Amniotic epithelial cell (primary cell): ENCODE results near the gene ZNF425.
"Not testable (repeated sequence)": the region's sequence is repeated elsewhere in the genome, so short reads cannot be mapped to it uniquely, and the experiment has no call there.

Source experiments
- DNase-seq: peaks from one replicate; pipeline ENCODE4 v3.0.0-alpha.2; 2010; ENCODE audit warnings: low read depth

ZNF425 gene, protein sequence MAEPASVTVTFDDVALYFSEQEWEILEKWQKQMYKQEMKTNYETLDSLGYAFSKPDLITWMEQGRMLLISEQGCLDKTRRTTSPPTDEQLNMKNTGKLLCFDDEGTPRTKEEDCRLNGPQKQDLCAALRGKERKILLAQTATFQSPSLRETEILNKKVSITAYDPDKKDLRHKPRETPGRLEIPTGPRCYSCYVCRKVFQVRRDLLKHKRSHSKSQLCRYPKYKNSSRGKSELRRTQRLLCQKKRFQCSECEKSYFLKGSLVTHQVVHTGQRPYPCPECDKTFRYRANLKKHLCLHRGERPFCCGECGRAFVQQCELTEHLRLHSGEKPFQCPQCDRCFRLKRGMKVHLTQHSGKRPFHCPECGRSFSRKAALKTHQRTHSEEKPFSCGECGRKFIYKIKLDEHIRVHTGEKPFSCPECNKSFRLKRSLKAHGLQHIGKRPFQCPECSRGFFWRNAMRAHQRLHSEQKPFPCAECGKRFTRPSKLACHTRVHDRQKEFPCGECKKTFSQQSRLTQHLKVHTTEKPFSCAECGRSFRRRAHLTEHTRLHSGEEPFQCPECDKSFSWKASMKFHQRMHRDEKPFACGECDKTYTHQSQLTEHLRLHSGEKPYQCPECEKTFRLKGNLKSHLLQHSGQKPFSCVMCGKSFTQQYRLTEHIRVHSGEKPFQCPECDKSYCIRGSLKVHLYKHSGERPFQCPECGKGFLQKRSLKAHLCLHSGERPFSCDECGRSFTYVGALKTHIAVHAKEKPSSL

DNA sequence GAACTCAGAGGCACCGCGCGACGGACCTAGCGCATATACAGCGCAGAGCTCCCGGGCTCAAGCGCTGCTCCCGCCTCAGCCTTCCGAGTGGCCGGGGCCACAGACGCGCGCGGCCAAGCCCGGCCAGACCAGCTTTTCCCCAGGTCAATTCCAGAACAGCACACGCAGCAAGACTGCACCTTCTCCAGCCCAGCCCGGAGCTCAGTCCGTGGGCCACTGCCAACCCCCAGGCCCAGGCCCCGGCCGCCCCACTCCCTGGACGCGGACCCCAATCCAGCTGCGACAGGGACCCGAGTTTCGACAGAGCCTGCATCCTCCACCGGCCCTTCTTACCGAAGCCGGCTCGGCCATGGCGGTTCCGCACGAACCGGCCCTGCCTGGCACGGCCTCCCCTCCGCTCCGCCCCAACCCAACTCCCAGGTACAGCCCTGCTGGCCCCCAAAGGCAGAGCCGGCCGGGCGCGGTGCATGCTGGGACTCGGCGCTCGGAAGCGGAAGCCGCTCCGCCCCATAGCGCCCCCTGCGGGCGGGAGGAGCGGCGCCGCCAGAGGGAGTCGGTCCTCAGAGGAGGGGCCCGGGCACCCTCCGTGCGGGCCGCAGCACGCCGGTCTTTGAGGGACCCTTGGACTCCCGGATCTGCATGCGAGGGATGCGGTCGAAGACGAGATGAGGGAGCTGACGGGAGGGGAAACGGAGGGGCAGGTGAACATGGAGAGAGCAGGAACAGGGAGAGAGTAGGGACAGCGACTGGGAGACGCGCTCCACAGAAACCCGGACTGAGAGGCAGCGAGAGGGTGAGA lies at the start of gene ZNF425:
Gene ZNF425, minus strand, starts transcription at position 462 of the 799 bp plus-strand sequence. Its CDS starts 111 bp downstream, at position 351.
- peak; percentile 85 for DNase-seq

DNA sequence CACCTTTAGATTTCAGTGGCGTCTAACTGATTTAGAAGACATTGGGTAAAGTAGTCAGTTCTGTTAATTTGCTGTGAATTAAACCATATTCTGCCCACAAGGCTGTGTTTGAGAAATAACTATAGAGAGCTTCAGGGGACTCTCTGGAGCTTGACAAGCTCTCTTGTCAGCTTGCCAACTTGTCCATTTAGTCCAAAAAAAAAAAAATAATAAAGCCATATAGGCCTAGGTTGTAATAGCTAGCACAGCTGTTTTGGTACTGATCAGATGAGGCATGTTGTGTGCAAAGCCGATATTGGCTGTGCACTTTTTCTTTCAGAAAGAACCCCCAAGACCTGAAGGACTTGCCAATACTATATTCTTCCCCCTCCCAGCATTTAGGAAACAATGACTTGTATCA lies 49.0 kb upstream of the ZNF425 start:
- no peak for DNase-seq

DNA sequence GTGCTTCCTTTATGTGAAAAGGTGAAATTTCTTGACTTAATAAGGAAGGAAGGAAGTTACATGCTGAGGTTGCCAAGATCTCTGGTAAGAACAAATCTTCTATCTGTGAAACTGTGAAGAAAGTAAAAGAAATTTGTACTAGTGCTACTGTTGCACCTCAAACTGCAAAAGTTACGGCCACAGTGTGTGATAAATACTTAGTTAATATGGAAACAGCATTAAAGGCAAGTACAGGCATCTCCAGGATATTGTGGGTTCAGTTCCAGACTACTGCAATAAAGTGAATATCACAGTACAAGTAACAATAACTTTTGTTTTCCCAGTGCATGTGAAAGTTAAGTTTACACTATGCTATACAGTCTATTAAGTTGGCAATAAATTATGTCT lies 46.4 kb upstream of the ZNF425 start:
- no peak for DNase-seq

DNA sequence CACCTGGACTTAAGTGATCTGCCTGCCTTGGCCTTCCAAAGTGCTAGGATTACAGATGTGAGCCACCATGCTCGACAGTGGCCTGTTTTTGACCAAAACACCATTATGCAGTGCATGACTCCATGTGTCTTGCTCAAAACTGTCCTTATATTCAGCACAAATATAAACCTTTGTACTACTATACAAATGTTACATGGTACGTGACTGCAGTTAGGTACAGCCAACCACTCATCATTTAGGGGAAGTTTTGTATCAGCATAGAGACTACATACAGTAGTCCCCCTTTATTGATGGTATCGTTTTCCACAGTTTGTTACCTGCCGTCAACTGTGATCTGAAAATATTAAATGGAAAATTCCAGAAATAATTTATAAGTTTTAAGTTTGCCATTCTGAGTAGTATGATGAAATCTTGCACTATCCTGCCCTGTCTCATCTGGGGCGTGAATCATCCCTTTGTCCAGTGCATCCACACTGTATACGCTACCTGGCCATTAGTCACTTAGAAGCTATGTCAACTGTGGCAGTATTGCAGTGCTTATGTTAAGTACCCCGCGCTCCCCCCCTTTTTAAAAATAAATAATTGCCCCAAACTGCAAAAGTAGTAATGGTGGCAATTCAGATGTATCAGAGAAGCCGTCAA lies 45.9 kb upstream of the ZNF425 start:
- peak; percentile 51 for DNase-seq

DNA sequence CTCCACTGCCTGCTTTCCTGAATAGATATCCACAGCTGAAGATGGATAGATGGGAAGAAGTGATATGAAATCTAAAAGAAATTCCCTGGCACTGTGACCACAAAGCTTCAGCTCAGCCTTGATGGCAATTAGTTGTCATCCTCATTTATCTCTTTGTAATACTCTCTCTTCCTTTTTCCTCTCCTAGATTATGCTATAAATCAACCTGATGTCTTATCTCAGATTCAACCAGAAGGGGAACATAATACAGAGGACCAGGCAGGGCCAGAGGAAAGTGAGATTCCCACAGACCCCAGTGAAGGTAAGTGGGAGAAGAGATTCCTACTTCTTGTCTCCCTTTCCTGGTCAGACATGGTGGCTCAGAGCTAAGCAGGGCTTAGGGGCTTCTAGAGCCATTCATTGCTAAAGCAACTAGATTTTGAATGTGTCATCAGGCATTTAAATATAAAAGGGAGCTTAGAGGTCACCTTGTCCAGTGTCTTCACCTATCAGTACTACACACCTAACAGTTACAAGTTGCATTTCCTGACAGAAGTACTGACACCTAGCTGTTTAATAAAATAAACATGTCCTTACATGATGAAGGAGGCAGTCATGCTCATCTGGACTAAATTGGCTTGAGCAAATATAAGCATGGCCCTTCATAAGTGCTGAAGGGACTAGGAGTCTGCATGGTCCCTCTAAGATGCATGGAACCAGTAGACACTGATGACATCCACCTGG lies 40.7 kb upstream of the ZNF425 start:
- DNase-seq, result no peak

DNA sequence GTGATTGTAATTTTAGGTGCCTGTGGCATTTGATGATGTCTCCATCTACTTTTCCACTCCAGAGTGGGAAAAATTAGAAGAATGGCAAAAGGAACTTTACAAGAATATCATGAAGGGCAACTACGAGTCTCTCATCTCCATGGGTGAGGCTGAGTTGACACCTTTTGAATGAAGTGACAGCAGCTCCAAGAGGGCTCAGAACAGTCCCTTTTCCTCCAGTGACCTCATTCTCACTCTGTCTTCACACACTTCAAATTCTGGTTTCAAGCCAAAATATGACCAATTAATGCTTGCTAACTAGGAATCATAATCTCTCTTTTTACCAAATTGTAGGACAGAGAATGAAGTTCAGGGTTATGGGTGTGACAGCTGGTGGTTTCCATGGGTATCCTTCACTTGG lies 40.0 kb upstream of the ZNF425 start:
- DNase-seq, result no peak

DNA sequence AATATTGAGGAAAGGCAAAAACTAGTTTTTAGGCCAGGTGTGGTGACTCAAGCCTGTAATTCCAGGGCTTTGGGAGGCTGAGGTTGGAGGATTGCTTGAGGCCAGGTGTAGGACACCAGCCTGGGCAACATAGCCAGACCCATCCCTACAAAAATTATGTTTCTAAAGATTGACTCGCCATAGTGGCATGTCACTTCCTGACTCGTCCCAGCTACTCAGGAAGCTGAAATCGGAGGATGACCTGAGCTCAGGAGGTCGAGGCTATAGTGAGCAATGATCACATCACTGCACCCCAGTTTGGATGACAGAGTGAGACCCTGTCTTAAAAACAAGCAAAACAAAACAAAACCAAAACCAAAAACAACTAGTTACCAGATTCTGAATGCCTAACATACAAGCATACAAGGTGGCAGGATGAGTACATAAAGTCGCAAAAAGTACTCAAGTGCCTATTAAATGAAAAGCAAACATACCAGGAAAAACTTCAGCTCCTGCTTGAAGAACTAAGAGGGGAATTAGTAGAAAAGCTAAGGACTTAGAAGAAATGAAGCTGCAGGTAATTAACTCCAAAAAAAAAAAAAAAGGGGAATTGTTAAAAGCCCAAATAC lies 35.2 kb upstream of the ZNF425 start:
- no peak for DNase-seq

DNA sequence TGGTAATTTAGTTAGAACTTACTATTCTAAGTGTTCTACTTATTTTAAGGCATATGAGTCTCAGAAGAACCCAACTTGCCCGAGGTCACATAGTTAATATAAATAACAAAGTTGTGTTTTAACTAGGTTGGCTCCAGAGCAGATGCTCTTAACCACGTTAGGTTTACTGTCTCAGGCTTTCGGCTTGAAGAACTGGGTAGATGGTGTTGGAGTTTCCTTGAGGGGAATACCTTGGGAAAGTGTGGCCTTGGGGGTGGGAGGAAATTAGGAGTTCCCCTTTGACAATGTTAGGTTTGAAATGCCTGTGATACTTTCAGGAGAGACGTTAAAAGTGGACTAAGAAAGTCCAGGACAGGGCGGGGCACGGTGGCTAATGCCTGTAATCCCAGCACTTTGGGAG lies 30.8 kb upstream of the ZNF425 start:
- DNase-seq, result no peak

DNA sequence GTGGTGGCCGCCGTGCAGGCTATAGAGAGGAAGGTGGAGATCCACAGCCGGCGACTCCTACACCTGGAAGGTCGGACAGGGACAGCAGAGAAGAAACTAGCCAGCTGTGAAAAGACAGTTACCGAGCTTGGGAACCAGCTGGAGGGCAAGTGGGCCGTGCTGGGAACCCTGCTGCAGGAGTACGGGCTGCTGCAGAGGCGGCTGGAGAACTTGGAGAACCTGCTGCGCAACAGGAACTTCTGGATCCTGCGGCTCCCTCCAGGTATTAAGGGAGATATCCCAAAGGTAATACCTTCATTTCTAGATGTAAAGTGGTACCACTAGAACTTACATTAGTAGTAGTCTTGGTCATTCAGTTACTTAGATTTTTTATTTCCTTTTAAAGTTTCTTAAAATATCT lies 27.9 kb upstream of the ZNF425 start:
- no peak for DNase-seq

DNA sequence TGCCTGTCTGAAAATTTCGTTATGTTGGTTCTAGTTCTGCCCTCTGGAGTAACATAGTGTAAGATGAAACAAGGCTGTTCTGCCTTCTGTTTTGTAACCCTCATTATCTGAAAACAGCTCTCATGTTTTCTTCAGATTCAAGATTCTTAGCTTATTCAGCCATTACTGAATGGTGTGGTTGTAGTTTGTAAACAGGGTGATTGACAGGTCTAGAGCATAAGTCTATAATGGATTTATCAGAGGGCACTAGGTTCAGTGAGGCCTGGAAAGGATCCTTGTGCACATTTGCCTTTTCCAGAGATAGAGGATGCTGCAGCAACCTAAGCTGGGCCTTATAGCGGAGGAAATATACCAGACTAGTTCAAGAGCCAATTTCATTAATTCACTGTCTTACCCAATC lies 27.2 kb upstream of the ZNF425 start:
- no peak for DNase-seq

DNA sequence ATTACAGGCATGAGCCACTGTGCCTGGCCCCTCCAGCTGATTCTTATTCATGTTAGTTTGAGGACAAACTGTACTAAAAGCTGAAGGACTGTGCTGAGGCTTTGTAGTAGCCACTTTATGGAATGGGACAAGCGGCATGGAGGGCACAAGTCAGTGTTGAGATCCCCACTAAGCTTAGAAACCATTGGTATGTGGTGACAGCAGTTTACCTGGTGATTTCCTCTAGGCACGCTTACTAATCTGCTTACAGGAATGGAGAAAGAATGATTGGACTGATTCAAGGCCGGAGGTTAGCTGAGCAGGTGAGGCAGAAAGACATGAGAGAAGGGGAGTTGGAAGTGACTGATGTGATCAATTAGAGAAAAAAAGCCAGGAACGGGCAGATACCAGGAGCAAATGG lies 24.9 kb upstream of the ZNF425 start:
- no peak for DNase-seq

DNA sequence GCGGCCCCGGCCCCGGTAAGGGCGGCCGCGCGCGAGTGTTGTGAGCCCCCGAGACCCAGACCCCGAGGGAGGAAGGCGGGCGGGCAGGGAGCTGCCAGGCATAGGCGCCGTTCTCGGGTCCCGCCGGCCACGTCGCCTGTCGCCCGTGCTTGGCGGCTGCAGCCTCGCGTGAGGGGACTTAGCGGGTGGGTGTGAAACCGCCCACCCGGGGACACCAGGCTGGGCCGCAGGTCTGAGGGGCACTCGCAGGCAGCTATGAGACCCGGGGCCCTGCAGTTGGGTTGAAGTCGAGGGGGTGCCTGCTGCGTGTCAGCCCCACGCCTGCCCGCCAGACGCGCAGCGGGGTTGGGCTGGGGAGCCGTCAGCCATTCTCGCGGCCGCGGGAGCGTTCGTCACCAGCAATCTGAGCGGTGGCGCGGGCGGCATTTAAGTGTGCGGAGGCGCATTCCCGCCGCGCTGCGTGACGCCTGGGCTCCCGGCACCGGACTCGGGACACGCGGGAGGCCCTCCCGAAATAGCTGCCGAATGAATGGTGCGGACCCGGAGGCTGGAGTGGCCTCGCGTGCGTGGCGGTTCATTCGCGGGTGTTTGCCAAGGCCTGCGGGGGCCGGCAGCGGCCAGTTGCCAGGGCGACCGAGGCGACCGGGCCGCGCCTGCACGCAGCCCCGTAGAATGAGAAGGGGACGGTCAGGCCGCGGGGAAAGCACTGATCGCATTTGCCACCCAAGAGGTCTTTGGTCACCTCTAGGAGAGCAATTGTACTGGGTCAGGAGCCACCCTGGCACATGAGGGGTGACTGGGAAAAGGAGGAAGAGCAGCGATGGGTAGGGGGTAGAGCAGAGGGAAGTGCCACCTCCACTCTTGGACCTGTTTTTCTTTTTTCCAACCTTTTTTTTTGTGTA lies 21.9 kb upstream of the ZNF425 start:
- no peak for DNase-seq

DNA sequence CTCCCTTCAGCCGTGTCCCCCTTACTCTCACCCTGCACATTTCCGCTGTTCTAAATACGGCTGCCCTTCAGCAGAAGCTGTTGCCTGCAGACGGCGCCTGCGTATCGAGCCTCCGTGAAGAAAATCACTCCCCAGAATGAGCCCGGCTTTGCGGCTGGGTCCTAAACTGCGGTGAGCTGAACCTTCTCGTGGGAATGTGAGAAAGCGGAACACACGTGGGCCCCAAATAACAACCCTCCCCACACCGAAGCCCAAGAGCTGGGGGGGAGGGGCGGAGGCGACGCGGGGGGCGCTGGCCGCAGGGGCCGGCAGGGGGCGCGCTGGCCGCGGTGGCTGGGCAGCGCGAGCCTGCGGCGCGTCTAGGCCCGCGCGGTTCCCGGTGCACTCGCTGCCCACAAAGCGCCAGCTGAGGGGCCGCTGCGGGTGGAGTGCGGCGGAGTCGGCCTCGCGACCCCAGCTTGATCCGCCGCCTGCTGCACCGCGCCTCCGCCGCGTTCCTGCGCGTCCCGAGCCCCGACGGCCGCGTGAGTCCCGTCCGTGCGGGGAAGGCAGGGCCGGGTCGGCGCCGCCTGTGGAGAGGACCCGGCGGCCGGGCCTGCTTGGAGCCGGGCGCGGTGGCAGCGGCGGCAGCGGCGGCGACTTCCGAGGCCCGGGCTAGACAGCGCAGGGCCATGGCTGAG lies 21.1 kb upstream of the ZNF425 start, which contains the start of gene ZNF398:
Gene ZNF398, plus strand, starts transcription at position 382 of the 680 bp plus-strand sequence. Its CDS starts 290 bp downstream, at position 672.
- DNase-seq, result peak; percentile 70

DNA sequence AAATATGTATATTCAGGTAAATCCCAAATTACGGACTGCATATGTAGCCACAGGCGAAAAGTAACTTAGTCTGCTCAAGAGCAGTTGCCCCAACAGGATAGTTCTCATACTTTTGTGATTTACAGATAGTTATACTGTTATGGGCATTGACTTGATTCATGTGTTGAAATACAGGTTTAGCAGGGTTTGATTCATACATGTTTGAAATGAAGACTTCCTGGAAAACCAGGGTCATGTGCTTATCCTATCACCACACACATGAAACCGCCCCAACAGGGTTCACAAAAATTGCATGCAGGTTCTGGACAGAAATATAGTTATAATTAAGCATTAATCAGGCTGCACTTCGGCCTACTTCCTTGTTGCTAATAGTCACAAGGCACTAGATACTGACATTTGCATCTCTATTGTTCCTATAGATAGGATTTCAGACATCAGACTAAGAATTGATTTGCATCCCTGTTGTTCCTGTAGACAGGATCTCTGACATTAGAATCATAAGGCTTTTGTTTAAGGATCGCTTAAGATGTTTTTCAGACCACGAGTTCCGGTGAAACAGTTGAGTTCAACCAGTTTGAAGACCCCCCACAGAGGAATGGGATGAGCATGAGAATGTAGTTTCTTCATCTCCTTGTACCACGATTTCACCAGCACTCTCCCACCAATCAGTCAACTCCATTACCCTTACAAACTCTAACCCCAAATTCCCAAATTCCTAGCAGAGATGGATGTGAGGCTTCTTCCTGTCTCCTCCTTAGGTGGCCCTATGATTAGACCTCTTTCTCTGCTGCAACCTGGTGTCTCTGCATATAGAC lies 19.1 kb upstream of the ZNF425 start:
- no peak for DNase-seq

DNA sequence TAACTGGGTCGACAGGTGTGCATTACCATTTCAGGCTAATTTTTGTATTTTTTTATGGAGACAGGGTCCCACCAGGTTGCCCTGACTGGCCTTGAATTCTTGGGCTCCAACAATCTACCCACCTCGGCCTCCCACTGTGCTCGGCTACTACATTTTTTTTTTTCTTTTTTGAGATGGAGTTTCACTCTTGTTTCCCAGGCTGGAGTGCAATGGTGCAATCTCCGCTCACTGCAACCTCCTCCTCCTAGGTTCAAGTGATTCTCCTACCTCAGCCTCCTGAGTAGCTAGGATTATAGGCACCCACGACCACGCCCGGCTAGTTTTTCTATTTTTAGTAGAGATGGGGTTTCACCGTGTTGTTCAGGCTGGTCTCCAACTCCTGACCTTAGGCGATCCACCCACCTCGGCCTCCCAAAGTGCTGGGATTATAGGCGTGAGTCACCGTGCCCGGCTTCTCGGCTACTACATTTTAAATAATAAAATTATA lies 18.4 kb upstream of the ZNF425 start:
- not testable (repeated sequence) for DNase-seq

DNA sequence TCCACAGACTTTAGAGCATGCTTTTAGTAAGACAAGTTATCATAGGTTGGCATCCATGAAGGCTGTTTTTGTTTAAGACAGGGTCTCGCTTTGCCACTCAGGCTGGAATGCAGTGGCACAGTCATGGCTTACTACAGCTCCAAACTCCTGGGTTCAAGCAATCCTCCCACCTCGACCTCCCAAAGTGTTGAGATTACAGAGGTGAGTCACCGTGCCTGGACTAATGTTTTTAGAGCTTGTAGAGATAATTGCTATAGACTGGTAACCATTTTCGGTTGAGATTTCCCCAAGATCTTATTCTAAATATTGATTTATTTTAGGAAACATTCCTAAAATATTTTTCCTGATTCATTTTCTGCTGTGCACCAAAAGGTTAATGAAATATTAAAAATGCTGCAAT lies 15.8 kb upstream of the ZNF425 start:
- DNase-seq, result no peak

DNA sequence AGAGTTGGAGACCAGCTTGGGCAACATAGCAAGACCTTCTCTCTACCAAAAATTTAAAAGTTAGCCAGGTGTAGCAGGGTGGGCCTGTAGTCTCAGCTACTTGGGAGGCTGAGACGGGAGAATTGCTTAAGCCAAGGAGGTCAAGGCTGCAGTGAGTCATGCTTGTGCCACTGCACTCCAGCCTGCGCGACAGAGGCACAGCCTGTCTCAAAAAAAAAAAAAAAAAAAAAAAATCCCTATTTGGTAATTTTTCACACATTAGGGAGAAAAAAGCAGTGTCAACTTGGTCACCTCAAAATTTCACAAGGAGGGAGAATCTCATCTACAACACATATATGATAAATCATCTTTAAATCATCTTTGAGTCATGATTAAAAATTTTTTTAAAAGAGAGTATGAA lies 14.7 kb upstream of the ZNF425 start:
- no peak for DNase-seq

DNA sequence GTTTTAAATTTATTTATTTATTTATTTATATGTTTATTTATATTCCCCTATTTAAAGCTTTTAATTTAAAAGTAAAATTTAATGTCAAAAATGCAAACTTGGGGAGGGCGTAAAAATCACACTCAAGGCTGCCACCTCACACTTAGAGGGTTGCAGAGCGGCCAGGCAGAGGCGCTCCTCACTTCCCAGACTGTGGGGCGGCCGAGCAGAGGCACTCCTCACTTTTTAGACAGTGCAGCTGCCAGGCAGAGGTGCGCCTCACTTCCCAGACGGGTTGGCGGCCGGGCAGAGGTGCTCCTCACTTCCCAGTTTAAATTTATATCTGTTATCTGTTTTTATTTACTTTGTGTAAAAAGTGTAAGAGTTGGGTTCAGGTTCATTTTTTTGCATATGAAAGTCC lies 10.0 kb upstream of the ZNF425 start:
- DNase-seq, result no peak
